HL-60 (cell line): ENCODE results near the gene OR6S1.

Source experiments
- GABPA ChIP-seq: IDR thresholded peaks from 2 replicates; pipeline ENCODE4 v1.6.1; 2012; ENCODE audit warnings: low read depth
- TF ChIP-seq, protein P1 (sequence below): IDR thresholded peaks from one replicate; pipeline ENCODE4 v1.5.1; 2011; ENCODE audit warnings: low read length, control low read depth, inconsistent platforms; ENCODE audit not compliant: insufficient read depth

DNA sequence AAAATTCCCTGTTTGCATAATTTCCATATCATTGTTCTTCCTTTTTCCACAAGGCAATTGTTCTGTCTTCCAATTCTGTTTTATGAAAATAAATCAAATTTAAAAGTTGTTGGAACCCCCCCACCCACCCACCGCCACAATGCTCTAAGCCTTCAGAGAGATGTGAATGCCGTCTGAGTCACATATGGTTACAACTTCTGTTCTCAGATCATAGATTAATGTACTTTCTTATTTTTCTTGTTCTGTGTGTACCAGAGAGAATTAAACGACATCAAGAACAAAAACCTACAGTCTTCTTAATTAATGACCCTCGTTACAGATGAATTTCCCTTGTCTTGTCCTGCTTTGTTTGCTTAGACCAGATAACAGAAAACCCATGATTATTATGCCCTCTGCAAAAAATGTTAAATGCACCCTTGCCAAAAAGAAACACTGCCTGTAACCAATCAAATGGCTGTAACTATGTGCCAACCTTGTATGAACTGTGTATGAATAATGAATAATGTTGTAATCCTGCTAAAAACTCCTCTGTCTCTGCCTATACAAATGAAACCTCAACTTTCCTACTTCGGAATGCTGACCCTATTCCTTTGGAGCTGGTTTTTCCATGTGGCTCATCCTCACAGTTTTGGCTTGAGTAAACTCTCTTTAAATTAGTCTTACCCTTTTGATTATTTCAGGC lies 14.0 kb downstream of the OR6S1 start:
- TF ChIP-seq, protein P1, sequence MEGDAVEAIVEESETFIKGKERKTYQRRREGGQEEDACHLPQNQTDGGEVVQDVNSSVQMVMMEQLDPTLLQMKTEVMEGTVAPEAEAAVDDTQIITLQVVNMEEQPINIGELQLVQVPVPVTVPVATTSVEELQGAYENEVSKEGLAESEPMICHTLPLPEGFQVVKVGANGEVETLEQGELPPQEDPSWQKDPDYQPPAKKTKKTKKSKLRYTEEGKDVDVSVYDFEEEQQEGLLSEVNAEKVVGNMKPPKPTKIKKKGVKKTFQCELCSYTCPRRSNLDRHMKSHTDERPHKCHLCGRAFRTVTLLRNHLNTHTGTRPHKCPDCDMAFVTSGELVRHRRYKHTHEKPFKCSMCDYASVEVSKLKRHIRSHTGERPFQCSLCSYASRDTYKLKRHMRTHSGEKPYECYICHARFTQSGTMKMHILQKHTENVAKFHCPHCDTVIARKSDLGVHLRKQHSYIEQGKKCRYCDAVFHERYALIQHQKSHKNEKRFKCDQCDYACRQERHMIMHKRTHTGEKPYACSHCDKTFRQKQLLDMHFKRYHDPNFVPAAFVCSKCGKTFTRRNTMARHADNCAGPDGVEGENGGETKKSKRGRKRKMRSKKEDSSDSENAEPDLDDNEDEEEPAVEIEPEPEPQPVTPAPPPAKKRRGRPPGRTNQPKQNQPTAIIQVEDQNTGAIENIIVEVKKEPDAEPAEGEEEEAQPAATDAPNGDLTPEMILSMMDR, result no peak
- TF ChIP-seq GABPA, result no peak
